IMR-90 (cell line): ENCODE data around the gene TTC7B.

Experiments
- CEBPB ChIP-seq: IDR thresholded peaks from 2 replicates; pipeline ENCODE4 v1.6.1; 2012; ENCODE audit warnings: low read depth, low read length, improper control_type of control experiment
- CHD1 ChIP-seq: IDR thresholded peaks from 2 replicates; pipeline ENCODE4 v1.6.1; 2012; ENCODE audit warnings: low read depth, low read length, improper control_type of control experiment
- FOS ChIP-seq: fragments of 150-350 bp; IDR thresholded peaks from 2 replicates; pipeline ENCODE4 v1.6.1; 2016; ENCODE audit warnings: low read depth, low read length
- MAFK ChIP-seq: IDR thresholded peaks from 2 replicates; pipeline ENCODE4 v1.6.1; 2012; ENCODE audit warnings: low read depth, low read length, improper control_type of control experiment
- MXI1 ChIP-seq: IDR thresholded peaks from 2 replicates; pipeline ENCODE4 v1.6.1; 2012; ENCODE audit warnings: low read depth, mild to moderate bottlenecking, low read length, moderate library complexity, borderline replicate concordance
- NFE2L2 ChIP-seq: fragments of 150-350 bp; IDR thresholded peaks from 2 replicates; pipeline ENCODE4 v1.6.1; 2016; ENCODE audit warnings: low read depth, mild to moderate bottlenecking, low read length
- POLR2A ChIP-seq: IDR thresholded peaks from 2 replicates; pipeline ENCODE4 v1.6.1; 2012; ENCODE audit warnings: mild to moderate bottlenecking, low read depth, low read length
- RAD21 ChIP-seq: IDR thresholded peaks from 2 replicates; pipeline ENCODE4 v1.6.1; 2012; ENCODE audit warnings: low read length, improper control_type of control experiment
- RFX5 ChIP-seq: IDR thresholded peaks from 2 replicates; pipeline ENCODE4 v1.8.0; 2012; ENCODE audit warnings: low read depth, mild to moderate bottlenecking, low read length, moderate library complexity
- SMC3 ChIP-seq: fragments of 150-350 bp; IDR thresholded peaks from 2 replicates; pipeline ENCODE4 v1.6.1; 2016; ENCODE audit warnings: low read depth, mild to moderate bottlenecking, antibody characterized with exemption, low read length, moderate library complexity
- TF ChIP-seq, protein P1 (sequence below): conservative IDR thresholded peaks from 2 replicates; pipeline ENCODE4 v1.5.1; 2012; ENCODE audit warnings: mild to moderate bottlenecking, low read depth, low read length, improper control_type of control experiment
- TF ChIP-seq, protein P2 (sequence below): fragments of 150-350 bp; IDR thresholded peaks from 2 replicates; pipeline ENCODE4 v1.6.1; 2016; ENCODE audit warnings: low read depth, mild to moderate bottlenecking, low read length, moderate library complexity, borderline replicate concordance

DNA sequence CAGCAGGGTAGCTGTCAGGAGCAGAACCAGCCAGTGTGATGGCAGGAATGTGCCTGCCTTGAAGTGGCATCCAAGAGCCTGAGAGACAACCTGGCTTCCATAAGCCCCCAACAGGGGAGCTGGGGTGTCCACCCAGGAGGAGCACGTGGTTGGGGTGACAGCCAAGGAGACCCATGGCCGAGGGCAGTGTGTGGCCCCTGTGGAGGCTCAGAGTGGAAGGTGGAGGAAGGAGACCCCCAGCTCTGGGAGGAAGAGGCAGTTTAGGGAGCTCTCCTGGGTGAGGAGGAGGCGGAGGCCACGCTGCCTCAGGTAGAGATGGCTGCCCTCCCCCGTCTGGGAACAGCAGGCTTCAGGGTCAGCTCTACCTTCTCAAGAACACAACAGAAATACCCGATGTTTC lies 272.4 kb downstream of the TTC7B start:
- TF ChIP-seq, protein P1, sequence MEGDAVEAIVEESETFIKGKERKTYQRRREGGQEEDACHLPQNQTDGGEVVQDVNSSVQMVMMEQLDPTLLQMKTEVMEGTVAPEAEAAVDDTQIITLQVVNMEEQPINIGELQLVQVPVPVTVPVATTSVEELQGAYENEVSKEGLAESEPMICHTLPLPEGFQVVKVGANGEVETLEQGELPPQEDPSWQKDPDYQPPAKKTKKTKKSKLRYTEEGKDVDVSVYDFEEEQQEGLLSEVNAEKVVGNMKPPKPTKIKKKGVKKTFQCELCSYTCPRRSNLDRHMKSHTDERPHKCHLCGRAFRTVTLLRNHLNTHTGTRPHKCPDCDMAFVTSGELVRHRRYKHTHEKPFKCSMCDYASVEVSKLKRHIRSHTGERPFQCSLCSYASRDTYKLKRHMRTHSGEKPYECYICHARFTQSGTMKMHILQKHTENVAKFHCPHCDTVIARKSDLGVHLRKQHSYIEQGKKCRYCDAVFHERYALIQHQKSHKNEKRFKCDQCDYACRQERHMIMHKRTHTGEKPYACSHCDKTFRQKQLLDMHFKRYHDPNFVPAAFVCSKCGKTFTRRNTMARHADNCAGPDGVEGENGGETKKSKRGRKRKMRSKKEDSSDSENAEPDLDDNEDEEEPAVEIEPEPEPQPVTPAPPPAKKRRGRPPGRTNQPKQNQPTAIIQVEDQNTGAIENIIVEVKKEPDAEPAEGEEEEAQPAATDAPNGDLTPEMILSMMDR: no peak
- TF ChIP-seq RFX5: no peak
- no peak for TF ChIP-seq RAD21
- TF ChIP-seq POLR2A: no peak
- no peak for TF ChIP-seq MXI1
- no peak for TF ChIP-seq CHD1
- TF ChIP-seq SMC3: no peak
- TF ChIP-seq NFE2L2: no peak
- TF ChIP-seq, protein P2, sequence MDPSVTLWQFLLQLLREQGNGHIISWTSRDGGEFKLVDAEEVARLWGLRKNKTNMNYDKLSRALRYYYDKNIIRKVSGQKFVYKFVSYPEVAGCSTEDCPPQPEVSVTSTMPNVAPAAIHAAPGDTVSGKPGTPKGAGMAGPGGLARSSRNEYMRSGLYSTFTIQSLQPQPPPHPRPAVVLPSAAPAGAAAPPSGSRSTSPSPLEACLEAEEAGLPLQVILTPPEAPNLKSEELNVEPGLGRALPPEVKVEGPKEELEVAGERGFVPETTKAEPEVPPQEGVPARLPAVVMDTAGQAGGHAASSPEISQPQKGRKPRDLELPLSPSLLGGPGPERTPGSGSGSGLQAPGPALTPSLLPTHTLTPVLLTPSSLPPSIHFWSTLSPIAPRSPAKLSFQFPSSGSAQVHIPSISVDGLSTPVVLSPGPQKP: no peak
- no peak for TF ChIP-seq MAFK
- TF ChIP-seq CEBPB: no peak
- no peak for TF ChIP-seq FOS
